Suprapubic skin (tissue), 3 donors: ENCODE measurements around the gene RPS10.

ENCODE experiments used
- CTCF ChIP-seq, 2 donors: fragments of 200-600 bp in 1 of 2; fragments of 450-650 bp in 1 of 2; sonication (generic) in 1 of 2; IDR thresholded peaks; one replicate each; pipeline ENCODE4 v1.5.1; 2016 to 2019; ENCODE audit warnings: antibody characterized with exemption in 2 of 2, mild to moderate bottlenecking in 1 of 2, moderate library complexity in 1 of 2
- EP300 ChIP-seq: sonication (generic); formaldehyde crosslinking; IDR thresholded peaks from one replicate; pipeline ENCODE4 v1.6.1; 2017; ENCODE audit warnings: antibody characterized with exemption
- POLR2A ChIP-seq, 2 donors: fragments of 450-650 bp; IDR thresholded peaks; one replicate each; pipeline ENCODE4 v1.6.1; 2017; ENCODE audit warnings: antibody characterized with exemption in 2 of 2, mild to moderate bottlenecking in 2 of 2, moderate library complexity in 2 of 2

- no peak for TF ChIP-seq CTCF (IDR thresholded peaks at IDR 0.05)
- no peak for TF ChIP-seq POLR2A (IDR thresholded peaks at IDR 0.05)
- no peak for TF ChIP-seq EP300
These were observed 22.0 kb upstream of the RPS10 start for GRCh38 chr6:34447910-34448309.
